GM12878 (cell line): ENCODE data around the gene MLPH. TPM values are rescaled to one million over a fixed set of nuclear protein-coding genes. Genes with fewer than 3 reads are reported as not detected.

ENCODE experiments used
- NBN ChIP-seq: fragments of 450-650 bp; IDR thresholded peaks from 2 replicates; pipeline ENCODE4 v1.6.1; 2016
- NFYB ChIP-seq: IDR thresholded peaks from 2 replicates; pipeline ENCODE4 v1.6.1; 2011; ENCODE audit warnings: low read depth, mild to moderate bottlenecking, low read length, improper control_type of control experiment, moderate library complexity; ENCODE audit not compliant: insufficient read depth
- NRF1 ChIP-seq: conservative IDR thresholded peaks from 2 replicates; pipeline ENCODE4 v1.6.1; 2011; ENCODE audit warnings: mild to moderate bottlenecking, low read depth, low read length, improper control_type of control experiment
- TAF1 ChIP-seq: IDR thresholded peaks from 2 replicates; pipeline ENCODE4 v1.6.1; 2011; ENCODE audit warnings: mild to moderate bottlenecking, low read depth, low read length, borderline replicate concordance
- polyA plus RNA-seq, 11 experiments: library from polyadenylated mRNA; depleted of rRNA in 4 of 11; unstranded in 6 of 11; stranded (reverse) in 5 of 11; fragments of >200 nt; fragmentation: Nextera tagmentation in 4 of 11; fragmentation: Illumina TruSeq in 1 of 11; extraction: Ambion mirVana in 4 of 11; extraction: Trizol in 1 of 11; gene quantifications; 1 replicate in 1 of 11; 2 replicates in 10 of 11; pipeline versions ENCODE4 v1.2.1 to v1.2.3, GENCODE V29; 2011 to 2016; ENCODE audit warnings: inconsistent platforms in 2 of 11, missing spikeins in 2 of 11, low read depth in 1 of 11
- total RNA-seq, 4 experiments: library from RNA; depleted of rRNA in 3 of 4; stranded (reverse); fragments of >200 nt in 3 of 4; fragmentation: Illumina TruSeq in 1 of 4; extraction: Trizol in 1 of 4; gene quantifications; 2 replicates each; pipeline versions ENCODE4 v1.2.1 to v1.2.3, GENCODE V29; 2013 to 2021
- TF ChIP-seq, protein P1 (sequence below): fragments of 450-650 bp; conservative IDR thresholded peaks from 2 replicates; pipeline ENCODE4 v1.6.1; 2017; ENCODE audit warnings: mild to moderate bottlenecking, moderate library complexity
- TF ChIP-seq, protein P2 (sequence below): fragments of 450-650 bp; IDR thresholded peaks from 2 replicates; pipeline ENCODE4 v1.6.1; 2017; ENCODE audit warnings: mild to moderate bottlenecking, moderate library complexity

Gene MLPH
- total and polyA plus RNA-seq, 10 of the 15 experiments (the other 5 are each of a cell fraction or from before 2014, with no cell fraction given) = 0.16 to 0.85 TPM; not detected in 8

- no peak for TF ChIP-seq NBN
- TF ChIP-seq NRF1 = no peak
- TF ChIP-seq, protein P1, sequence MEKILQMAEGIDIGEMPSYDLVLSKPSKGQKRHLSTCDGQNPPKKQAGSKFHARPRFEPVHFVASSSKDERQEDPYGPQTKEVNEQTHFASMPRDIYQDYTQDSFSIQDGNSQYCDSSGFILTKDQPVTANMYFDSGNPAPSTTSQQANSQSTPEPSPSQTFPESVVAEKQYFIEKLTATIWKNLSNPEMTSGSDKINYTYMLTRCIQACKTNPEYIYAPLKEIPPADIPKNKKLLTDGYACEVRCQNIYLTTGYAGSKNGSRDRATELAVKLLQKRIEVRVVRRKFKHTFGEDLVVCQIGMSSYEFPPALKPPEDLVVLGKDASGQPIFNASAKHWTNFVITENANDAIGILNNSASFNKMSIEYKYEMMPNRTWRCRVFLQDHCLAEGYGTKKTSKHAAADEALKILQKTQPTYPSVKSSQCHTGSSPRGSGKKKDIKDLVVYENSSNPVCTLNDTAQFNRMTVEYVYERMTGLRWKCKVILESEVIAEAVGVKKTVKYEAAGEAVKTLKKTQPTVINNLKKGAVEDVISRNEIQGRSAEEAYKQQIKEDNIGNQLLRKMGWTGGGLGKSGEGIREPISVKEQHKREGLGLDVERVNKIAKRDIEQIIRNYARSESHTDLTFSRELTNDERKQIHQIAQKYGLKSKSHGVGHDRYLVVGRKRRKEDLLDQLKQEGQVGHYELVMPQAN = no peak
- TF ChIP-seq NFYB = no peak
- TF ChIP-seq, protein P2, sequence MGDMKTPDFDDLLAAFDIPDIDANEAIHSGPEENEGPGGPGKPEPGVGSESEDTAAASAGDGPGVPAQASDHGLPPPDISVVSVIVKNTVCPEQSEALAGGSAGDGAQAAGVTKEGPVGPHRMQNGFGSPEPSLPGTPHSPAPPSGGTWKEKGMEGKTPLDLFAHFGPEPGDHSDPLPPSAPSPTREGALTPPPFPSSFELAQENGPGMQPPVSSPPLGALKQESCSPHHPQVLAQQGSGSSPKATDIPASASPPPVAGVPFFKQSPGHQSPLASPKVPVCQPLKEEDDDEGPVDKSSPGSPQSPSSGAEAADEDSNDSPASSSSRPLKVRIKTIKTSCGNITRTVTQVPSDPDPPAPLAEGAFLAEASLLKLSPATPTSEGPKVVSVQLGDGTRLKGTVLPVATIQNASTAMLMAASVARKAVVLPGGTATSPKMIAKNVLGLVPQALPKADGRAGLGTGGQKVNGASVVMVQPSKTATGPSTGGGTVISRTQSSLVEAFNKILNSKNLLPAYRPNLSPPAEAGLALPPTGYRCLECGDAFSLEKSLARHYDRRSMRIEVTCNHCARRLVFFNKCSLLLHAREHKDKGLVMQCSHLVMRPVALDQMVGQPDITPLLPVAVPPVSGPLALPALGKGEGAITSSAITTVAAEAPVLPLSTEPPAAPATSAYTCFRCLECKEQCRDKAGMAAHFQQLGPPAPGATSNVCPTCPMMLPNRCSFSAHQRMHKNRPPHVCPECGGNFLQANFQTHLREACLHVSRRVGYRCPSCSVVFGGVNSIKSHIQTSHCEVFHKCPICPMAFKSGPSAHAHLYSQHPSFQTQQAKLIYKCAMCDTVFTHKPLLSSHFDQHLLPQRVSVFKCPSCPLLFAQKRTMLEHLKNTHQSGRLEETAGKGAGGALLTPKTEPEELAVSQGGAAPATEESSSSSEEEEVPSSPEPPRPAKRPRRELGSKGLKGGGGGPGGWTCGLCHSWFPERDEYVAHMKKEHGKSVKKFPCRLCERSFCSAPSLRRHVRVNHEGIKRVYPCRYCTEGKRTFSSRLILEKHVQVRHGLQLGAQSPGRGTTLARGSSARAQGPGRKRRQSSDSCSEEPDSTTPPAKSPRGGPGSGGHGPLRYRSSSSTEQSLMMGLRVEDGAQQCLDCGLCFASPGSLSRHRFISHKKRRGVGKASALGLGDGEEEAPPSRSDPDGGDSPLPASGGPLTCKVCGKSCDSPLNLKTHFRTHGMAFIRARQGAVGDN = no peak
- TF ChIP-seq TAF1 = no peak
- TF ChIP-seq, all 136 proteins: peak for 0
These were observed 85.7 kb downstream of the MLPH start (continued) for GRCh38 chr2:237572742-237573101.
